Left lobe of liver (tissue), 2 donors: Measurements from ENCODE around the gene TRAF6. TPM values are rescaled to one million over a fixed set of nuclear protein-coding genes. Genes with fewer than 3 reads are reported as not detected.
A peak's percentile ranks its signal among the peaks of the same experiment; 100 is the strongest.
"Not testable (repeated sequence)": the region's sequence is repeated elsewhere in the genome, so short reads cannot be mapped to it uniquely, and the experiment has no call there.

Experiments
- ATAC-seq: fragments of 200-7000 bp; cut with Tn5 transposase; one replicate; pipeline ENCODE4 v1.9.1; 2020; ENCODE audit warnings: mild to moderate bottlenecking, moderate library complexity
- DNase-seq: peaks from one replicate; pipeline ENCODE4 v3.0.0-alpha.2; 2020; ENCODE audit warnings: low spot score
- total RNA-seq: library from RNA; stranded (reverse); gene quantifications from one replicate; pipeline ENCODE4 v1.2.1, GENCODE V29; 2021
- donor health status: DM: no; HTN: no; CAD: no; lungs with moderate emphysema.
- donor health status: DM: no; HTN: yes; CAD: no.

The TRAF6 gene
- total RNA-seq, 1 donor from 2014 or later, result 6.2 TPM

DNA sequence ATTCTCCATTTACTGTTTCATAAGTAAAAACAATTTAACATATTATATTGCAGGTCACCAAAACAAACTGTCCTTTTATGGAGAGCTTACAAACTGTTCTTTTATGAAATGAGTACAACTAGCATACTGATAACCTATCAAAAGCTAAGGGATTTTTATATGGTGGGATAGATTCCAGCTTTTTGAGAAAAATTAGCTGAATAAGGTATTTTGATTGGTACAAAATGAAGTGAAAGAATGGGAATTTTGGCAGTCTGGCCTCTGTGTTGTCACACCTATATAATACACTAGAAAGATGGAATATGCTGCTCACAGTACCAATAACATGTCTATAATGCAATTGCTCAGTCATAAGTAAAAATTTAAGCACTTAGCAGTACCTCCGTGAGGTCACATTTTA, 11.4 kb downstream of the TRAF6 start:
- DNase-seq (no peak), ATAC-seq (no peak)

DNA sequence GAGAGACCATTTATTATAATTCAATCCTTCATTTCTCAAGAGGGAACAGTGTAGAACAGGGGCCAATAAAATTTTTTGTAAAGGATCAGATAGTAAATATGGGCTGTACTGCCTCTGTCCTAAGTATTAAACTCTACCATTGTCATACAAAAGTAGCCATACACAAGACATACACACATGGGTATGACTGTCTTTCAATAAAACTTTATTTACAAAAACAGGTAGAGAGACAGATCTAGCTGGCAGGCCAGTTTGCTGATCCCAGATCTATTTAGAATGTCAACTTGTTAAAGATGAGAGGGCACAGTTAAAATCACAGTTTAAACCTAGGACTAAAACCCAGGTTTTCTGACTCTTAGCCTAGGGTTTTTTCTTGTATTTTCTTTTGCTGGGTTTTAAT, 16.7 kb downstream of the TRAF6 start:
- ATAC-seq (no peak), DNase-seq (no peak)

GRCh38 chr11:36492724-36493304, 17.3 kb downstream of the TRAF6 start:
- peak; percentile 84 for ATAC-seq
- DNase-seq, result no peak

- DNase-seq (no peak), ATAC-seq (no peak)
Observed at GRCh38 chr11:36490026-36490806, 19.9 kb downstream of the TRAF6 start.

DNA sequence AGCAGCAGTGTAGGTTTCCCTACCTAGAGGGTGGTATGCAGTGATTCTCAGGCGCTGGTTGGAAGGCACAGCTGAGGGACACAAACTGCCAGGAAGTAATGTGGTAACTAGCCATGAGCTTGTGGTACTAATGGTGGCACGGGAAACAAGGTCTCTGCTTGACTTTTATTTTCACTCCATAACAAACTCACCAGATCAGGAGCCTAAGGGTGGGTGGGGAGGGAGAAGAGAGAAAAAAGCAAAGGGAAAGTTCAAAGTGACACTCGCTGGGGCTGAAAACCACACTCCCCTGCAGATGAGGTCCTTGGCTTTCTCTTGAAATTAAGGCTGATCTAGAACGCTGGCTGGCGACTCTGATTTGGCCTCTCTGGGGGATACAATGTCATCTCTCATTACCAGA, 22.0 kb downstream of the TRAF6 start:
- DNase-seq (no peak), ATAC-seq (no peak)

DNA sequence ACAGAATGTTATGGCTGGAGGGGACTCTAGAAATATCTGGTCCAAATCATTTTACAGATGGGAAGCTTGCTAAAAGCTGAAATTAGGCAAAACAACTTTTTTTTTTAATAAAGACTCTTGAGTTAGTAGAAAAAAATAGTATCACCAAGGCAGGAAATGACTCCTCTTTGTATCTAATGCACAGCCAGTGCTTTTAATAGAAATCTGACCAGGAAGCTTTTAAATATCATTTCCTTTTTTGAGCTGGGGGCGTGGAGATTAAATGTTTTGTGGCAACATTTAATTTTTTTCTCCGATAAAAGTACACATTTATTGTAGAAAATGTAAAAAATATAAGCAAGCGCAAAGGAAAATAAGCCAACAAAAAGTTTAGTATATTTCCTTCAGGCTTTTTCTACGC, 22.5 kb downstream of the TRAF6 start:
- no peak for ATAC-seq
- DNase-seq, result no peak

DNA sequence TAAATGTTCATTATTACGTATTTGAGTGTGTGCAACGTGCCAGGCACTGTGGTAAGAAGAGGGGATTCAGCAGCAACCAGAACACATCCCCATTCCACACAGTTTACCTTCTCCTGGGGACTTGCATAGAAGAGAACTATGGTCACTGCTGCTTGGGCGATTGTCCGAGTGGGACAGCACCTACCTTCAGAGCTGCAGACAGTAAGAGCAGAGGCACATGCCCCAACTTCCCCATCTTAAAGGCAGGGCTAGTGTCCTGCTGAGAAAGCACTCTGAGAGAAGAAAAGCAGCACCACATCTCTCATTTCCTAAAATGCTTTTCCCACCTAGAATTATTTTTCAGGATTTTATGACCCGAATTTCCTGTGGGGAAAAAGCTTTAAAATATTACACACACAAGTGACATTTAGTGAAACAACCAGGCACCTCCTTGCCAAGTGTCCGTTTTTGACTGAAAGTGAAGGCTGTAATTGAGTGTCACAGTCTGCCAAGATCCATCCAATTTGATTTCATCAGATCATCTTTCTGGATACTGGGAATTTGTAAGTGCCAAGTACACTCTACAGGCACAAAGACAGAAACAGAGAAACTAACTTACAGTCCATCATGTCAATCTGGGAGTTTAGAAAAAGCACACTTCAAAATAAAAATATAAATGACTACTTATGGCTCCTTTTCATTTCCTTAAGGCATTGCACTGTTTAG, 24.6 kb downstream of the TRAF6 start:
- no peak for ATAC-seq
- no peak for DNase-seq

DNA sequence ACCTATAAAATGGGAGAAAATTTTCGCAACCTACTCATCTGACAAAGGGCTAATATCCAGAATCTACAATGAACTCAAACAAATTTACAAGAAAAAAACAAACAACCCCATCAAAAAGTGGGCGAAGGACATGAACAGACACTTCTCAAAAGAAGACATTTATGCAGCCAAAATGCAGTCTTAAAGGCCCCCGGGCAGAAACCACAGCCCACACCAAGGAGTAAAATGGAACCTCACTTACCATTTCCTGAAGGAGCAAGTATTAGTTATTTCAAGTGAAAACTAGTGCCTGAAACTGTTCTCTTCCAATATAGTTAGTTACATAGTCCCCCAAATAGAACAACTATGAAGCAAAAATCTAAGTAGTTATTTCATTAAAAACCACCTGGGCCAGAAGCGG, 27.0 kb downstream of the TRAF6 start:
- DNase-seq, ATAC-seq: not testable (repeated sequence)

DNA sequence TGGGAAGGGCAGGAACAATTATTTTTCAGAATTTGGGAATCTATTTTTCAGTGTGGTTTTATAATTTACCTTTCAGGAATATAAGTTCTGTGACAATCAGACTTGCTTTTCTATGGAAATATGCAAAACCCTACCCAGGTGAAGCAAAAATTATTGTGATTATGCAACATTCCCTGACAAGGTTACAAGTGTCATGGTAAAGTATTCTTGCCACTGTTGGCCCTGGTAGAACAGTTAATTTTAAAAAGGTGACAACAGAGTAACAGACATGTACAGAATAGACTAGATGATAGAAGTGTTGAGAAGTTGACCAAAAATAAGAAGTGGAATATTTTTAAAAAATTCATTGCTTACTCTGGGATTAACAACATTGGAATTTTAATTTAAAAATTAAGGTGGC, 29.2 kb downstream of the TRAF6 start:
- ATAC-seq, result no peak

DNA sequence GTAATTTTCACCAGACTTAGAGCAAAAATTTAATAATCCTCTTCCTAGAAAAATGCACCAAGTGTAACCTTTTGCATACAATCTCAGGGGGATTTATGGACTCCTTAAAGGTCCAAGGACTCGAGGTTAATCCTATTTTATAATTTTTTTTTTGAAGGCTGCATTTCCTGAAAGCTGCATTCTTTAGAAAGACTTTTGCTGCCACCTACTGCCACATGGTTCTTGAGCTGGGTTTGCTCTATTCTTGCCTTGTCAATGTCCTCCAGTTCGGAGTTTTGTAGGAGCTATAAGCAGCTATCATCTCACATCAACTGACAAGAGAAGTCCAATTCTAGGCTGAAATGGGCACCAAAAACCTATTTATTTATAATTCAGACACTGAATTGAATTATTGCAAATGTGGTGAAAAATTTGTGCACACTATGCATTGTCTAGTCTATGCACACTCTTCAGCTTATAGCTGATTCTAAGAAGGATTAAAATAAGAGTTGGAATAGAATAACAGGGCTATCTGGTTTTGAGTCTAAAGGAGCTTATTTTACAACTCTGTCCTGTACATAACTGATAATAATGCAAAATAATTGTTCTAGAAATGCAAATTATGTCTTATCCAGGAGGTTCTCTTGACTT, 31.3 kb downstream of the TRAF6 start:
- peak; percentile 57 for ATAC-seq
- DNase-seq, result no peak

More for the DNA sequence above, 29.2 kb downstream of the TRAF6 start:
- DNase-seq, result no peak

GRCh38 chr11:36475192-36475591, 34.9 kb downstream of the TRAF6 start:
- DNase-seq (no peak), ATAC-seq (no peak)

GRCh38 chr11:36471577-36471976, 38.5 kb downstream of the TRAF6 start:
- no peak for DNase-seq
- no peak for ATAC-seq

DNA sequence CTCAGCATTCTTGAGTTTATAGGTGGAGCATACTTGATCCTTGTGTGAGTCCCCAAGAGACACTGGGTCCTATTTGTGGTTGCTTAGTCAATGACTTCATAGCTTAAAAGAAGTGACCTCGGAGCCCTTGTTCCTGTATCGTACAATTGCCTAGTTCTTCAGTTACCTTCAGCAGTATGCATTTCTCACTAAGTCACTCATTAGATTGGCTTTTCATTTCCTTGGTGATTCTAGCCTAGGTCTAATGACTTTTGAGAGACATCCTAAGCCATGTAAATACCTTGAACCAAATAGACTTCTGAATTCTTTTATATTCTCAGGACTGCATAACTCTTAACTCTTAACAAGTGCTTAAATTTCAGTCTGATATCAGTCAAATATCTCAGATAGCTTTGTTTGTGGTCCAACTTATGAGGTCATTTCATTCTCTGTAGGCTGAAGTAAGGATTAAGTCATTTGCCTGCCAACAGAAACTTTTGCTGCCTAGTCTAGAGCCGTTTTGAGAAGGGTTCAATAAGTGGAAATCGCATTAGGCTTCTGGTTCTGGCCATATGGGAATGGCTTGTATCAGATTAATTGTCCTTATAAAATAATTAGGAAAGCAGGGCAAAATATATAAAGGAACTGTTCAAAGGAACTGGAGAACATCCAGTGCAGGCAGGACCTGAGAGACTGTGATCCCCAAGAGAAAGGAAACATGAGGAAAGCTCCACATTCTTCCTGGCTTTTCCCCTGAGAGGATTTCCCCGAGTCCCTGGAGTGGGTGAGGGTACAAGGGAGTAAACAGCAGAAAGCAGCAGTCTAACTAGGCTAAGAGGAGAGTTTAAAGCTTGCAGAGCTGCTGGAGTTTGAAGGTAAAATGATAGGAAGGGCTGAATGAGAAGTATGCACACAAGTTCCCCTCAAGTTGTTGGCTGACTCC, 39.9 kb downstream of the TRAF6 start:
- no peak for ATAC-seq

DNA sequence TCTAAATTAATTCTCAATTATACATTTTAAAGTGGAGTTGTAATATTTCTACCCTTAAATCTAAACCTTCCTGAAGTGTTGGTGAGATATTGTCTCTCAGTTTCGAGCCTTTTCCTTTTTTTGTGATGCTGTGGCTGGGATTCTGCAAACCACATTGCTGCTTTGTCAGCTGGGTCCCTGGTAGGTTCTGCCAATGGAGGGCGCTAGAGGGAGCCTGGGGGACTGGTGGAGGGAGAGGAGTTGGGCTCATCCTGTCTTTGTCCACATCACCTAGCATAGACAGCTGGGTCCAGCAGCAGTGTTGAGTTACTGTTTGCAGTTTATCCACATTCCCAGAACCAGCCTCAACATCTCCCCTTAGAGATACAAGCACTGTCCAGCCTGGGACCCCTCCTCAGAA, 41.0 kb downstream of the TRAF6 start:
- ATAC-seq (no peak), DNase-seq (no peak)

More for the DNA sequence above, 39.9 kb downstream of the TRAF6 start:
- no peak for DNase-seq

DNA sequence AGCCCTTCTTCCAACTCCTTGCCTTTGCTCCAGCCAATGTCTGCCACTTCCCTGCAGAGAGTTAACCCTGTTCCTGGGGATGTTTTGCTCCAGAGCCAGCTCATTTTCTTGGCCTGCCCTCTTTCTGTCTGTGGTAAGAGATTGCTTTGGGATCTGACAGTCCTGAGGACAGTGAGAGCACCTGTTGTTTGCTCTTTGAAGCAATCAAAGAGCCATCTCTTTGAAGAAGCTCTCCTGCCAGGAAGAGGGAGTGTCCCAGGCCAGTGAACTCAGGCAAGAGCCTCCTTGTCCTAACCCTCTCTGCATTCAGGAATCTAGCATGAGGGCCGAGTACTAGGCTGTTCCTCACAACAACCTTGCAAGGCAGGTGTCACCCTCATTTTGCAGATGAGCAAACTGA, 42.2 kb downstream of the TRAF6 start:
- no peak for ATAC-seq
- DNase-seq, result no peak

- no peak for DNase-seq
- ATAC-seq, result no peak
Observed at GRCh38 chr11:36467012-36467411, 43.1 kb downstream of the TRAF6 start.

GRCh38 chr11:36465449-36466163, 44.5 kb downstream of the TRAF6 start:
- ATAC-seq, result no peak
- no peak for DNase-seq

DNA sequence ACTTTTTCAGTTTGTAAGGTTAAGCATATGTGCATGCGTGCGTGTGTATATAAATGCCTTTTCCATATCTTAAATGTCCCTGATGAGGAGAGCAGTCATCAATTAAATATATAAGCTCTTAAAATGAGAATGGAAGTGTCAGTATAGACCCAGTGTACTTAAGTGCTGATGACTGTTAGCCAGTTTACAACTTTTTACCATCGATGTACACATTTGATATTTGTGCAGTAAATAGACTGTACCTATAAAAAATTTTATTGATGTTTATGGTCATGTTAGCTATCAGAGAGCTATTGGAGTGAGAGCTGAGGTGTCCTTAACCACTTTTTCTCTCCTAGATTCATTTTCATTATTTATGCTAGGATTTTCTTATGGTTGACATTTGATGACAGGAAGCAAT, 45.4 kb downstream of the TRAF6 start:
- ATAC-seq (no peak), DNase-seq (no peak)

GRCh38 chr11:36463781-36464180, 46.3 kb downstream of the TRAF6 start:
- ATAC-seq, result no peak
- DNase-seq, result no peak

DNA sequence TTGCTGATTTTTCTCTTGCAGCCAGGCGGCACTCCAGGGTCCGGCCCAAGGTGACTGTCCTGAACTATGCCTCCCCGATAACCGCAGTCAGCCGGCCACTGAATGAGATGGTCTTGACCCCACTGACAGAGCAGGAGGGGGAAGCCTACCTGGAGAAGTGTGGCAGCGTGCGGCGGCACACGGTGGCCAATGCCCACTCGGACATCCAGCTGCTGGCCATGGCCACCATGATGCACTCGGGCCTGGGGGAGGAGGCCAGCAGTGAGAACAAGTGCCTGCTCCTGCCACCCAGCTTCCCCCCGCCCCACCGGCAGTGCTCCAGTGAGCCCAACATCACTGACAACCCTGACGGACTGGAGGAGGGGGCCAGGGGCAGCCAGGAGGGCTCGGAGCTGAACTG, 47.8 kb downstream of the TRAF6 start:
- no peak for ATAC-seq
- no peak for DNase-seq
